Loucy (cell line): ENCODE measurements around the gene FARS2.
A peak's percentile ranks its signal among the peaks of the same experiment; 100 is the strongest.

Experiments
- H2AFZ ChIP-seq: fragments of 200-600 bp; sonication (generic); 2 replicates; pipeline ENCODE4 v1.6.0; 2016; ENCODE audit warnings: antibody characterized with exemption, mild to moderate bottlenecking, low read length, moderate library complexity
- H3F3A ChIP-seq: fragments of 200-600 bp; 2 replicates; pipeline ENCODE4 v1.6.0; 2016; ENCODE audit warnings: antibody characterized with exemption, low read depth, mild to moderate bottlenecking
- H3K27me3 ChIP-seq: fragments of 200-600 bp; sonication (generic); 2 replicates; pipeline ENCODE4 v1.6.1; 2014; ENCODE audit warnings: low read length, mild to moderate bottlenecking; ENCODE audit not compliant: insufficient read depth, poor library complexity, severe bottlenecking
- H3K36me3 ChIP-seq: fragments of 200-600 bp; sonication (generic); 2 replicates; pipeline ENCODE4 v1.6.1; 2016; ENCODE audit warnings: low read length; ENCODE audit not compliant: insufficient read depth
- H3K4me1 ChIP-seq: fragments of 200-600 bp; sonication (generic); 2 replicates; pipeline ENCODE4 v1.5.1; 2014; ENCODE audit warnings: low read length, mild to moderate bottlenecking; ENCODE audit not compliant: insufficient read depth, poor library complexity, severe bottlenecking
- H3K4me2 ChIP-seq: fragments of 200-600 bp; sonication (generic); 2 replicates; pipeline ENCODE4 v1.6.0; 2014; ENCODE audit warnings: antibody characterized with exemption, low read length, low read depth, mild to moderate bottlenecking; ENCODE audit not compliant: poor library complexity, severe bottlenecking
- H3K4me3 ChIP-seq: fragments of 200-600 bp; sonication (generic); 2 replicates; pipeline ENCODE4 v1.5.1; 2014; ENCODE audit warnings: low read length, mild to moderate bottlenecking, mixed read lengths; ENCODE audit not compliant: poor library complexity, severe bottlenecking
- H3K79me2 ChIP-seq: fragments of 200-600 bp; sonication (generic); 2 replicates; pipeline ENCODE4 v1.6.1; 2014; ENCODE audit warnings: low read length; ENCODE audit not compliant: insufficient read depth
- H3K9ac ChIP-seq: fragments of 200-600 bp; sonication (generic); 2 replicates; pipeline ENCODE4 v1.6.0; 2014; ENCODE audit warnings: mild to moderate bottlenecking, low read depth, low read length, moderate library complexity; ENCODE audit not compliant: poor library complexity, severe bottlenecking
- H3K9me2 ChIP-seq: fragments of 200-600 bp; sonication (generic); replicated peaks from 2 replicates; pipeline ENCODE4 v1.6.1; 2016; ENCODE audit warnings: low read depth, low read length, mixed read lengths
- H3K9me3 ChIP-seq: fragments of 200-600 bp; sonication (generic); 2 replicates; pipeline ENCODE4 v1.6.1; 2014; ENCODE audit warnings: mild to moderate bottlenecking, antibody characterized with exemption, low read length, low read depth; ENCODE audit not compliant: insufficient read depth
- H4K20me1 ChIP-seq: fragments of 200-600 bp; sonication (generic); 2 replicates; pipeline ENCODE4 v1.6.0; 2014; ENCODE audit warnings: antibody characterized with exemption, low read length, mild to moderate bottlenecking; ENCODE audit not compliant: insufficient read depth, poor library complexity, severe bottlenecking
- EZH2phosphoT487 ChIP-seq: fragments of 200-600 bp; IDR thresholded peaks from 2 replicates; pipeline ENCODE4 v1.6.1; 2018; ENCODE audit warnings: antibody characterized with exemption, mild to moderate bottlenecking, moderate library complexity, borderline replicate concordance
- TF ChIP-seq, protein P1 (sequence below): fragments of 200-600 bp; sonication (generic); conservative IDR thresholded peaks from 2 replicates; pipeline ENCODE4 v1.5.1; 2014; ENCODE audit warnings: mild to moderate bottlenecking, antibody characterized with exemption, low read length

FARS2 gene

DNA sequence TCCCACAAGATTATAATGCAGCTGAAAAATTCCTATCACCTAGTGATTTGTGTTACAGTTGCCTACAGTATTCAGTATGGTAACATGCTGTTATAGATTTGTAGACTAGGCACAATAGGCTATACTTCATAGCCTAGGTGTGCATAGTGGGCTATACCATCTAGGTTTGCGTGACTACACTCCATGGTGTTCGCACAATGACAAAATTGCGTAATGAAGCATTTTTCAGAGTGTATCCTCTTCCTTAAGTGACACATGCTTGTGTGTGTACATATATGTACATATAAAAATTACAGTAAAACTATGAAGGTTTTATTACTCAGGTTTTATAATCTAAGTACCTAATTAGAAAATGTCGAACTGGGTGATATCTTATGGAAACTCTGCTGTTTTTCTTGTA, 133.0 kb downstream of the FARS2 start:
- no peaks in the 10 kb centered on the region for H3K9me3 ChIP-seq
- no peak overlapping the region for H2AFZ ChIP-seq
- no peaks in the 10 kb centered on the region for H3K9me2 ChIP-seq
- H3K4me3 ChIP-seq: no peak overlapping the region
- H4K20me1 ChIP-seq: no peaks in the 10 kb centered on the region
- H3K9ac ChIP-seq: no peak overlapping the region
- H3K27me3 ChIP-seq: no peaks in the 10 kb centered on the region
- H3K4me1 ChIP-seq: no peaks in the 10 kb centered on the region
- H3K79me2 ChIP-seq: no peaks in the 10 kb centered on the region
- no peaks in the 10 kb centered on the region for H3F3A ChIP-seq
- H3K36me3 ChIP-seq: no peaks in the 10 kb centered on the region
- no peak for TF ChIP-seq EZH2phosphoT487
- TF ChIP-seq, protein P1, sequence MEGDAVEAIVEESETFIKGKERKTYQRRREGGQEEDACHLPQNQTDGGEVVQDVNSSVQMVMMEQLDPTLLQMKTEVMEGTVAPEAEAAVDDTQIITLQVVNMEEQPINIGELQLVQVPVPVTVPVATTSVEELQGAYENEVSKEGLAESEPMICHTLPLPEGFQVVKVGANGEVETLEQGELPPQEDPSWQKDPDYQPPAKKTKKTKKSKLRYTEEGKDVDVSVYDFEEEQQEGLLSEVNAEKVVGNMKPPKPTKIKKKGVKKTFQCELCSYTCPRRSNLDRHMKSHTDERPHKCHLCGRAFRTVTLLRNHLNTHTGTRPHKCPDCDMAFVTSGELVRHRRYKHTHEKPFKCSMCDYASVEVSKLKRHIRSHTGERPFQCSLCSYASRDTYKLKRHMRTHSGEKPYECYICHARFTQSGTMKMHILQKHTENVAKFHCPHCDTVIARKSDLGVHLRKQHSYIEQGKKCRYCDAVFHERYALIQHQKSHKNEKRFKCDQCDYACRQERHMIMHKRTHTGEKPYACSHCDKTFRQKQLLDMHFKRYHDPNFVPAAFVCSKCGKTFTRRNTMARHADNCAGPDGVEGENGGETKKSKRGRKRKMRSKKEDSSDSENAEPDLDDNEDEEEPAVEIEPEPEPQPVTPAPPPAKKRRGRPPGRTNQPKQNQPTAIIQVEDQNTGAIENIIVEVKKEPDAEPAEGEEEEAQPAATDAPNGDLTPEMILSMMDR: no peak
- no peak overlapping the region for H3K4me2 ChIP-seq

DNA sequence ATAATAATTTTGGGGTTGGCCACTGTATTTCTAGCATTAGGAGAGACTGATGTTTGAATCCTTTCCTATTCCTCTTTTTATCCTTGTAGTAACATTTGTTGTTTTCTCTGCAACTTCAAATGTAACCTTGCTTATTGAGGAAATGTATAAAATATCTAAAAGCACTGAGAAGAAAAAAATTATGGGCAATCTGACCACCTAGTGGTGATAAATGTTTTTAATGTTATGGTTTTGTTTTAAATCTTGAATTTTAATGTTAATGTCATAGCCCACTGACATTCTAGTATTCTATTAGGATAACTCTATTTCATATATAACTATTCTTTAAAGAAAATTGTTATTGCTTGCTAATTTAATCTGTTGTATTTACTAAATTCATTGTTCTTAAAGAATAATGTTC, 134.4 kb downstream of the FARS2 start:
- Histone ChIP-seq H3K4me2 (no peak overlapping the region), H3K4me3 (no peak overlapping the region), H3K79me2 (no peaks in the 10 kb centered on the region), H3K9me3 (no peaks in the 10 kb centered on the region), H3K9me2 (no peaks in the 10 kb centered on the region), H3K9ac (no peak overlapping the region), H3K4me1 (no peaks in the 10 kb centered on the region), H3K36me3 (no peaks in the 10 kb centered on the region), H3F3A (no peaks in the 10 kb centered on the region), H2AFZ (no peak overlapping the region), H4K20me1 (no peaks in the 10 kb centered on the region), H3K27me3 (no peaks in the 10 kb centered on the region)
- TF ChIP-seq, protein P1: peak; percentile 34
- TF ChIP-seq EZH2phosphoT487: no peak

DNA sequence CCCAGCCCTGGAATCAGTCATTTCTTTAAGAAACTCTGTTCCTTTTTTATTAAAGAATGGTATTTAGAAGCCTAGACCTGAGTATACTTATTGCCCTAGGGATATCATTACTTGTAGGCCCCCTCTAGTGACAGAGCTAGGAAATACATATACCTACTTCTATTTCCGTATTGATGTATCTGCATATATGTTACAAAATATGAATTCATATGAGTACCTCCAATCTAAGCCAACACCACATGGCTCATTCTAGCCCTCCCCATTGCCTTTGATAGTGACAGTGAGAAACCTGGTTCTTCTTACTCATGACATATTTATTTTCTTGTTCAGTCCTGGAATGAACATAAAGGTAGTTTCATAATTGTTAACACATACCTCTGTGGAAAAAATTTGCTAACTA, 137.2 kb downstream of the FARS2 start:
- Histone ChIP-seq H3K36me3 (no peaks in the 10 kb centered on the region), H3K9me2 (no peaks in the 10 kb centered on the region), H3K4me1 (no peaks in the 10 kb centered on the region), H3K4me3 (no peak overlapping the region), H4K20me1 (no peaks in the 10 kb centered on the region), H3K9ac (no peak overlapping the region), H3K79me2 (no peaks in the 10 kb centered on the region), H3K4me2 (no peak overlapping the region), H3F3A (no peaks in the 10 kb centered on the region), H3K9me3 (no peaks in the 10 kb centered on the region), H3K27me3 (no peaks in the 10 kb centered on the region), H2AFZ (no peak overlapping the region)
- TF ChIP-seq EZH2phosphoT487: no peak
- TF ChIP-seq, protein P1: peak; percentile 71
